Naive thymus-derived CD8-positive, alpha-beta T cell (primary cell): ENCODE results near the gene UBA1. TPM values are rescaled to one million over a fixed set of nuclear protein-coding genes. Genes with fewer than 3 reads are reported as not detected.

Experiments
- ATAC-seq, 2 donors: fragments of 150-1000 bp; cut with Tn5 transposase in 1 of 2; sonication (Bioruptor Pico), chemical (Tn5 transposase) in 1 of 2; 1 replicate in 1 of 2; 2 replicates in 1 of 2; pipeline ENCODE4 v1.10.0; 2021; ENCODE audit warnings: mild to moderate bottlenecking in 2 of 2, moderate library complexity in 2 of 2
- POLR2A ChIA-PET: fragments of 350-600 bp; sonication (Branson Sonifier 250); formaldehyde crosslinking; loops from one replicate; lab custom pipeline; 2021; ENCODE audit warnings: antibody characterized with exemption; lab: Charles Lee
- DNase-seq, 10 donors: peaks; one replicate each; pipeline versions ENCODE4 v3.0.0 to v3.0.0-alpha.2; 2020 to 2022
- H3K27ac Mint-ChIP-seq, 10 donors: one replicate each; pipeline ENCODE4 v1.8.0; 2020 to 2022; ENCODE audit warnings: mild to moderate bottlenecking in 10 of 10, mixed read lengths in 10 of 10, moderate library complexity in 4 of 10, inconsistent platforms in 1 of 10
- H3K27me3 Mint-ChIP-seq, 5 donors: one replicate each; pipeline ENCODE4 v1.8.0; 2021 to 2022; ENCODE audit warnings: mixed read lengths in 5 of 5
- H3K36me3 Mint-ChIP-seq, 3 donors: one replicate each; pipeline ENCODE4 v1.8.0; 2020 to 2022; ENCODE audit warnings: mixed read lengths in 3 of 3, mild to moderate bottlenecking in 2 of 3, inconsistent platforms in 1 of 3
- H3K4me1 Mint-ChIP-seq, 4 donors: one replicate each; pipeline ENCODE4 v1.8.0; 2021 to 2022; ENCODE audit warnings: mixed read lengths in 4 of 4
- H3K4me3 Mint-ChIP-seq, 10 donors: one replicate each; pipeline ENCODE4 v1.8.0; 2020 to 2022; ENCODE audit warnings: mild to moderate bottlenecking in 10 of 10, mixed read lengths in 10 of 10, moderate library complexity in 6 of 10, inconsistent platforms in 1 of 10
- H3K9me3 Mint-ChIP-seq, 9 donors: one replicate each; pipeline ENCODE4 v1.8.0; 2020 to 2022; ENCODE audit warnings: mixed read lengths in 9 of 9, mild to moderate bottlenecking in 3 of 9, inconsistent platforms in 1 of 9, moderate library complexity in 1 of 9
- polyA plus RNA-seq, 3 donors: library from polyadenylated mRNA; unstranded; fragments of 300-500 nt; fragmentation: Illumina TruSeq; gene quantifications; one replicate each; pipeline ENCODE4 v1.2.3, GENCODE V29; 2021
- total RNA-seq, 8 experiments: library from RNA in 2 of 8; stranded (reverse) in 2 of 8; gene quantifications; one replicate each; pipeline ENCODE4 v1.2.3 and lab custom pipeline; 2021 to 2026

UBA1 gene
- total and polyA plus RNA-seq, 5 experiments from 2014 or later: 122 to 176 (median 156) TPM

GRCh38 chrX:47171996-47172395, 21.6 kb upstream of the UBA1 start:
- no peak for ATAC-seq
- POLR2A ChIA-PET: no interaction called here
- peaks cover 0 to 57% (median 0%) of the 10 kb centered on the region in 3 donors for H3K36me3 Mint-ChIP-seq
- DNase-seq: no peak
- H3K4me1 Mint-ChIP-seq: peaks cover 0 to 14% (median 6%) of the 10 kb centered on the region in 4 donors
- peak overlapping the region in 2 of 10 donors; percentile 29 to 62 for H3K27ac Mint-ChIP-seq
- H3K27me3 Mint-ChIP-seq: no peaks in the 10 kb centered on the region
- no peaks in the 10 kb centered on the region for H3K9me3 Mint-ChIP-seq
- H3K4me3 Mint-ChIP-seq: no peak overlapping the region

DNA sequence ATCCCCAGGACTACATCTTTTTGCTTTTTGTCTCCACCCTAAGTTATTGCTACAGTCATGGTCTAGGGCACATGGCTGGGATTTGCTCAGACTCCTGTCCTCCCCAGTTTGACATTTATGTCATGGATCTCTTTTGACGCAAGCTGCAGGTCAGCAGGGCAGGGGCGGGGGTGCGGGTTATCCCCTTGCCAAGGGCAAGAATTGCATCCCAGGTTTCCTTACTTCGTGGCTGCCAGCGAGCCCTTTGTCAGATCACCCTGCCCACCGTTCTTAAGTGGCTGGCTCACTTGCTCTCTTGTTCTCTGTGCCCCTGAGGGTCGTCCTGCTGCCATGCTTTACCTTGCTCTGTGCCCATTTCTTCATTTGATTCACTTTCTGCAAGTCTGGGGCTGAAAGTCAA, 21.1 kb upstream of the UBA1 start:
- POLR2A ChIA-PET: no interaction called here
- DNase-seq (no peak), ATAC-seq (no peak)
- Mint-ChIP-seq H3K4me1 (peaks cover 0 to 14% (median 6%) of the 10 kb centered on the region in 4 donors), H3K27ac (peak overlapping the region in 1 of 10 donors; percentile 44), H3K27me3 (no peaks in the 10 kb centered on the region), H3K36me3 (peaks cover 0 to 58% (median 0%) of the 10 kb centered on the region in 3 donors), H3K4me3 (no peak overlapping the region), H3K9me3 (no peaks in the 10 kb centered on the region)

GRCh38 chrX:47172971-47173792, 20.4 kb upstream of the UBA1 start:
- DNase-seq: no peak
- no peaks in the 10 kb centered on the region for H3K9me3 Mint-ChIP-seq
- no peak for ATAC-seq
- POLR2A ChIA-PET: no interaction called here
- peaks cover 0 to 14% (median 7%) of the 10 kb centered on the region in 4 donors for H3K4me1 Mint-ChIP-seq
- peaks cover 0 to 63% (median 0%) of the 10 kb centered on the region in 3 donors for H3K36me3 Mint-ChIP-seq
- no peak overlapping the region for H3K4me3 Mint-ChIP-seq
- H3K27ac Mint-ChIP-seq: peak overlapping the region in 2 of 10 donors; percentile 31 to 62
- no peaks in the 10 kb centered on the region for H3K27me3 Mint-ChIP-seq

DNA sequence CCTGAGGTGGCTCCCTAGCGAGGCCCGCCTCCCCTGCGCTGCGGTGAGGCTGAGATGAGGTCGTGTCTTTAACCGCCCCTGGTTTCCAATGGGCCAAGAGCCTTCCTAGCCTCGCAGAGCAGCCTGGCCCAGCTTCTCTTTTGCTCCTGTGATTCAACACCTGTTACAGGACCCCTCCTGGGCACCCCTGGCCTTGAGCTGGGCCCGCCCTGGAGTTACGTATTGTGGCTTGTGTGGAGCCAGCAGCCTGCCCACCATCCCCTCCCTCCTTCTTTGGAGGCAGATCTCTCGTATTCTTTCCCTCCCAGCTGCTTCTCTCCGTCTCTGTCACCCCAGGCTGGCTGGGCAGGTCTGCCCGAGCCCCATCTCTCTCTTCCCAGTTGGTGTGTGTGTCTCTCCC, 19.3 kb upstream of the UBA1 start:
- Mint-ChIP-seq H3K4me1 (peaks cover 0 to 6% (median 3%) of the 10 kb centered on the region in 4 donors), H3K4me3 (no peak overlapping the region), H3K9me3 (no peaks in the 10 kb centered on the region), H3K36me3 (peaks cover 0 to 65% (median 0%) of the 10 kb centered on the region in 3 donors), H3K27ac (peak overlapping the region in 3 of 10 donors; percentile 18 to 47 (median 31)), H3K27me3 (no peaks in the 10 kb centered on the region)
- POLR2A ChIA-PET: no interaction called here
- DNase-seq: no peak
- no peak for ATAC-seq

GRCh38 chrX:47174846-47175587, 18.6 kb upstream of the UBA1 start:
- Mint-ChIP-seq H3K4me1 (peaks cover 0 to 6% (median 3%) of the 10 kb centered on the region in 4 donors), H3K9me3 (no peaks in the 10 kb centered on the region), H3K27ac (peak overlapping the region in 1 of 10 donors; percentile 43), H3K4me3 (no peak overlapping the region), H3K36me3 (peaks cover 0 to 61% (median 0%) of the 10 kb centered on the region in 3 donors), H3K27me3 (no peaks in the 10 kb centered on the region)
- ATAC-seq (no peak), DNase-seq (no peak)
- POLR2A ChIA-PET: interaction anchor here (0.5 kb wide), 1 partner anchor 331 kb away, joined by 3 read pairs; no protein-coding TSS in a partner anchor

DNA sequence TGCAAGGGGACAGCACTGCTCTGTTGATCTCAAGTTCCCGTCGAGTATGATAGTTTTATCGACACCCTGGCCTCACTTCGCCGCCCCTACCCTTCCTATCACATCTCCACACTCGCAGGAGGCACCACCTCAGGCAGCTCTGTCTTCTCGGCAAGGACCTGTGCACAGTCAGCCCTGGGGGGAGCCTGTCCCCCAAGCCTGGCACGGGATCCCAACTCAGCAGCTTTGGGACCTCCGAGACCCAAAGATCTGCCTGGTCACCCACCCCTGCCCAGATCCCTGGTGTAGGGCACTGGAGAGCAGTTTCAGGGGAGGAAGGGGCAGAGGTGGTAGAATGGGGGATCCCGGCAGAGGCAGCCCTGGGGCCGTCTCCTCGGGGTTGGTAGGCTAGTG, 18.0 kb upstream of the UBA1 start:
- Mint-ChIP-seq H3K9me3 (no peaks in the 10 kb centered on the region), H3K4me3 (no peak overlapping the region), H3K4me1 (peaks cover 0 to 6% (median 3%) of the 10 kb centered on the region in 4 donors), H3K36me3 (peaks cover 0 to 61% (median 0%) of the 10 kb centered on the region in 3 donors), H3K27me3 (no peaks in the 10 kb centered on the region), H3K27ac (peak overlapping the region in 2 of 10 donors; percentile 43 to 53)
- no peak for DNase-seq
- POLR2A ChIA-PET: no interaction called here
- no peak for ATAC-seq

DNA sequence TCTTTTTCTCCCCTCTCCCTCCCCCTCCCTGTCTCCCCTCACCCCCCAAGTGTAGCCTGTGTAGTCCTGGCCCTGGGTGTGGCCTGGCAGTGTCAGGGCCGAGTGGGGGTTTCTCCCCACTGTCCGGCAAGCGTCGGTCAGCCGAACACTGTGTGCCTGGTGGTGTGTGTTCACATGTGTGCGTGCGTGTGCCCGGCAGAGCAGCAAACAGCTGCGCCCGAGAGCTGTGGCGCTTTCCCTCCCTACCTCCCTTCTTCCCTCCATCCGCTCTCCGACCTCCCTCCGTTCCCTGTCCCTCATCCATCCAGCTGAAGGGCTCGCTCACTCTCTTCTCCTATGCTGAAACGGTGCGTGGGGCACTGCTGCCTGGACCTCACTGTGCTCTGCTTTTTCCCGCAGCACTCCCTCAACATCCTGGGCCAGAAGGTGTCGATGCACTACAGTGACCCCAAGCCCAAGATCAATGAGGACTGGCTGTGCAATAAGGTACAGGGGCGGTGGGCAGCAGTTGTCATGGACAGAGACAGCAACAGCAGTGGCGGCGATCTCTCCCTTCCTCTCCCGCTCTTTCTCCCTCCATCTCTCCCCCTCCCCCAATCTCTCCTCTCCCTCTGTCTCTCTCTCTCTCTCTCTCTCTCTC, 17.4 kb upstream of the UBA1 start:
- Mint-ChIP-seq H3K27ac (peak overlapping the region in 1 of 10 donors; percentile 56), H3K36me3 (peaks cover 0 to 60% (median 0%) of the 10 kb centered on the region in 3 donors), H3K4me3 (no peak overlapping the region), H3K27me3 (no peaks in the 10 kb centered on the region), H3K4me1 (peaks cover 0 to 6% (median 3%) of the 10 kb centered on the region in 4 donors), H3K9me3 (no peaks in the 10 kb centered on the region)
- DNase-seq (no peak), ATAC-seq (no peak)
- POLR2A ChIA-PET: no interaction called here

GRCh38 chrX:47177079-47177478, 16.6 kb upstream of the UBA1 start:
- Mint-ChIP-seq H3K4me1 (peaks cover 0 to 8% (median 3%) of the 10 kb centered on the region in 4 donors), H3K27me3 (no peaks in the 10 kb centered on the region), H3K9me3 (no peaks in the 10 kb centered on the region), H3K4me3 (no peak overlapping the region), H3K36me3 (peaks cover 0 to 60% (median 0%) of the 10 kb centered on the region in 3 donors), H3K27ac (no peak overlapping the region)
- ATAC-seq: no peak
- POLR2A ChIA-PET: no interaction called here
- DNase-seq: no peak

DNA sequence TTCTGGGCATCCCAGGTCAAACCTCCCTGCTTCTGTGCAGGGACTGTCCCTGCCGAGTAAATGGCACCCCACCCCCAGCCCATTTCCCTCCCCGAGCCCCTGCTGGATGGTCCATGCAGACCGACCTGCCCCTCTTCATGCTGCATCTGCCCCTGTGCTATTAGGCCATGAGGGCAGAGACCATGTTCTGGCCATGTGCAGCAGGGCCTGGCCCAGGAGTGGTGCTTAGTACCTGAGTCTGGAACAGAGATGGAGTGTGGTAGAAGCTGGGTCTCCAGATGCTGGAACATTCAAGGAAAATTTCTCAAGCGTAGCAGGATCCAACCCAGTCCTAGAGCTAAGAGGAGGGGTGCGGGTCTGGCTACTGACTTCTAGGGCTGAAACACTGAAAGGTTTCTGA, 15.3 kb upstream of the UBA1 start:
- DNase-seq (no peak), ATAC-seq (no peak)
- Mint-ChIP-seq H3K9me3 (no peaks in the 10 kb centered on the region), H3K4me1 (peaks cover 0 to 8% (median 3%) of the 10 kb centered on the region in 4 donors), H3K27me3 (no peaks in the 10 kb centered on the region), H3K4me3 (no peak overlapping the region), H3K27ac (peak overlapping the region in 3 of 10 donors; percentile 24 to 53 (median 46)), H3K36me3 (peaks cover 0 to 57% (median 0%) of the 10 kb centered on the region in 3 donors)
- POLR2A ChIA-PET: no interaction called here

DNA sequence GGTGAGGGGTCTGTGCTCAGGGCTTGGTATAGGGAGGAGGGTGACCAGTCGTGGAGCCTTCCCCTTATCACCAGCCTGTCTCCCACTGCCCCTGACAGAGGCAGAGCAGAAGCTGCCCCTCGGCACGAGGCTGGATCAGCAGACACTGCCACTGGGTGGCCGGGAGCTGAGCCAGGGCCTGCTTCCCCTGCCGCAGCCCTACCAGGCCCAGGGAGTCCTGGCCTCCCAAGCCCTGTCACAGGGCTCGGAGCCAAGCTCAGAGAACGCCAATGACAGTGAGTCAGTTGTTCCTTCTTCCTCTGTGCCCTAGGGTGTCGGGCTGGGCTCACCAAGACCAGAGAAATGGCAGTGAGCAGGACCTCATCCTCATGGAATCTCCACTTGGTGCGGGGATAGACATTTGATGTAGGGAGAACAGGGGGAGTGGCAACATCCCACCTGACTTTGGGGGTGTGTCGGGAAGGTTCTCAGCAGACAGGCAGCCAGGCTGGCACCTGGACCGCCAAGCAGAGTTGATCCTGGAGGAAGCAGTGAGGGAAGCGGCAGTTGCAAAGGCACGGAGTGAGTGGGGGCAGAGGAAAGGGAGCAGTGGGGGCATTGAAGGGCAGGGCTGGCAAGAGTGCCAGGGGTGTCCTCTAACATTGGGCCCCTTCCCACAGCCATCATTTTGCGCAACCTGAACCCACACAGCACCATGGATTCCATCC, 14.3 kb upstream of the UBA1 start:
- Mint-ChIP-seq H3K36me3 (peaks cover 0 to 53% (median 0%) of the 10 kb centered on the region in 3 donors), H3K27ac (peak overlapping the region in 1 of 10 donors; percentile 15)
- POLR2A ChIA-PET: no interaction called here

GRCh38 chrX:47179928-47180255, 13.7 kb upstream of the UBA1 start:
- ATAC-seq (no peak), DNase-seq (no peak)
- Mint-ChIP-seq H3K27ac (no peak overlapping the region), H3K27me3 (no peaks in the 10 kb centered on the region), H3K4me1 (peaks cover 0 to 8% (median 3%) of the 10 kb centered on the region in 4 donors), H3K4me3 (no peak overlapping the region), H3K36me3 (peaks cover 0 to 56% (median 0%) of the 10 kb centered on the region in 3 donors), H3K9me3 (no peaks in the 10 kb centered on the region)
- POLR2A ChIA-PET: no interaction called here

More for the DNA sequence above, 14.3 kb upstream of the UBA1 start:
- DNase-seq: no peak
- no peaks in the 10 kb centered on the region for H3K9me3 Mint-ChIP-seq
- H3K4me1 Mint-ChIP-seq: peaks cover 0 to 8% (median 3%) of the 10 kb centered on the region in 4 donors
- H3K4me3 Mint-ChIP-seq: no peak overlapping the region
- ATAC-seq: no peak
- H3K27me3 Mint-ChIP-seq: no peaks in the 10 kb centered on the region

DNA sequence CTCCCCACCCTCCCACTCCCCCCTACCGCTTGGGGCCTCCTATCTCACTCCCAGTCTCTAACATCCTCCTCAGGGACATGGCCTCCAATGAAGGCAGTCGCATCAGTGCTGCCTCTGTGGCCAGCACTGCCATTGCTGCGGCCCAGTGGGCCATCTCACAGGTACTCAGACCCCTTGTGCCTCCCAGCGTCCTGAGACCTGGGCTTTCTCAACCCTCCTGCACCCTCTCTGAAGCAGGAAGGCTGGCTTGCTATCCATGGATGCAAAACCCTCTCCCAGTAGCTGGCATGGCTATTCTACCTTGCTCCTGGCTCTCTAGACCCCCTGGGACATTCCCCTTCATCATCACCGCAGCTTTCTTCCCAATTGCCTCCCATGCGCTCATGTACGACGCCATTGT, 13.3 kb upstream of the UBA1 start:
- ATAC-seq (no peak), DNase-seq (no peak)
- H3K9me3 Mint-ChIP-seq: no peaks in the 10 kb centered on the region
- H3K4me3 Mint-ChIP-seq: no peak overlapping the region
- no peaks in the 10 kb centered on the region for H3K27me3 Mint-ChIP-seq
- POLR2A ChIA-PET: no interaction called here
- H3K36me3 Mint-ChIP-seq: peaks cover 0 to 55% (median 0%) of the 10 kb centered on the region in 3 donors
- H3K27ac Mint-ChIP-seq: peak overlapping the region in 2 of 10 donors; percentile 64 to 69
- peaks cover 0 to 8% (median 3%) of the 10 kb centered on the region in 4 donors for H3K4me1 Mint-ChIP-seq
